OCI-LY7 (cell line): ENCODE data around the gene TMEM25.

Source experiments
- EZH2phosphoT487 ChIP-seq: fragments of 200-600 bp; sonication (generic); IDR thresholded peaks from 2 replicates; pipeline ENCODE4 v1.6.1; 2018; ENCODE audit warnings: low read depth, borderline replicate concordance, mild to moderate bottlenecking, mixed run types, antibody characterized with exemption, low read length, moderate library complexity, mixed read lengths
- TF ChIP-seq, protein P1 (sequence below): fragments of 200-600 bp; sonication (generic); conservative IDR thresholded peaks from 2 replicates; pipeline ENCODE4 v1.5.1; 2014; ENCODE audit warnings: mild to moderate bottlenecking, antibody characterized with exemption, low read length, moderate library complexity, mixed read lengths

DNA sequence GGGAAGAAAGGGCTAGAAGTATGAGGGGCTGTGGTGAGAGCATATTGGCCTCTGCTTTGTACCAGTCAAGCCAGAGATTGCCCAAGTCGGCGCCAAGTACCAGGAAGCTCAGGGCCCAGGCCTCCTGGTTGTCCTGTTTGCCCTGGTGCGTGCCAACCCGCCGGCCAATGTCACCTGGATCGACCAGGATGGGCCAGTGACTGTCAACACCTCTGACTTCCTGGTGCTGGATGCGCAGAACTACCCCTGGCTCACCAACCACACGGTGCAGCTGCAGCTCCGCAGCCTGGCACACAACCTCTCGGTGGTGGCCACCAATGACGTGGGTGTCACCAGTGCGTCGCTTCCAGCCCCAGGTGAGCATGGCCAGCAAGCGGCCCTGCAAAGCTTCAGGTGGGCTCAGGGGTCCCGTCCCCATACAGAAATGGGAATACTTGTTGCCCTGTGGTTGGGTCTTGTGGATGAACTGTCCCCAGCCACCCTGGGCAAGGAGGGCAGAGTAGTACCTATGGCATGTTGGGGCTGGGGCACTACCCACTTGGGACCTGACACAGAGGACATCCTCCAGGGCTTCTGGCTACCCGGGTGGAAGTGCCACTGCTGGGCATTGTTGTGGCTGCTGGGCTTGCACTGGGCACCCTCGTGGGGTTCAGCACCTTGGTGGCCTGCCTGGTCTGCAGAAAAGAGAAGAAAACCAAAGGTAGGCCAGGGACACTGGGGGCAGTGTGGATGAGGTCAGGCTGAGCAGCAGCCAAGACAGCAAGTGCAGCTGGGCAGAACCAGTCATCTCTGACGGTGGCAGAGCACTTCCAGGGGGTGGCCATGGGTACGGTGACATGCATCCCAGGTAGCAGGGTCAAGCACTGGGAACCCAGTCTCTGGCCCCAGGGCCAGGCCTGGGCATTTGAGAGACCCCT lies 2.1 kb downstream of the TMEM25 start:
- TF ChIP-seq, protein P1, sequence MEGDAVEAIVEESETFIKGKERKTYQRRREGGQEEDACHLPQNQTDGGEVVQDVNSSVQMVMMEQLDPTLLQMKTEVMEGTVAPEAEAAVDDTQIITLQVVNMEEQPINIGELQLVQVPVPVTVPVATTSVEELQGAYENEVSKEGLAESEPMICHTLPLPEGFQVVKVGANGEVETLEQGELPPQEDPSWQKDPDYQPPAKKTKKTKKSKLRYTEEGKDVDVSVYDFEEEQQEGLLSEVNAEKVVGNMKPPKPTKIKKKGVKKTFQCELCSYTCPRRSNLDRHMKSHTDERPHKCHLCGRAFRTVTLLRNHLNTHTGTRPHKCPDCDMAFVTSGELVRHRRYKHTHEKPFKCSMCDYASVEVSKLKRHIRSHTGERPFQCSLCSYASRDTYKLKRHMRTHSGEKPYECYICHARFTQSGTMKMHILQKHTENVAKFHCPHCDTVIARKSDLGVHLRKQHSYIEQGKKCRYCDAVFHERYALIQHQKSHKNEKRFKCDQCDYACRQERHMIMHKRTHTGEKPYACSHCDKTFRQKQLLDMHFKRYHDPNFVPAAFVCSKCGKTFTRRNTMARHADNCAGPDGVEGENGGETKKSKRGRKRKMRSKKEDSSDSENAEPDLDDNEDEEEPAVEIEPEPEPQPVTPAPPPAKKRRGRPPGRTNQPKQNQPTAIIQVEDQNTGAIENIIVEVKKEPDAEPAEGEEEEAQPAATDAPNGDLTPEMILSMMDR, result no peak
- TF ChIP-seq EZH2phosphoT487, result no peak
